Adipocyte (in vitro differentiated cells): ENCODE measurements around the gene GPR39.
"Not testable (repeated sequence)": the region's sequence is repeated elsewhere in the genome, so short reads cannot be mapped to it uniquely, and the experiment has no call there.

Experiments used
- DNase-seq: peaks from one replicate; pipeline ENCODE4 v3.0.0-alpha.2; 2015; ENCODE audit warnings: low read depth
- H3K27me3 ChIP-seq: replicated peaks from 2 replicates; pipeline ENCODE4 v1.7.0; 2013; ENCODE audit warnings: mild to moderate bottlenecking, low read length, moderate library complexity; ENCODE audit not compliant: control insufficient read depth, insufficient read depth
- H3K36me3 ChIP-seq: 2 replicates; pipeline ENCODE4 v1.7.0; 2013; ENCODE audit warnings: low read length, mild to moderate bottlenecking, moderate library complexity; ENCODE audit not compliant: control insufficient read depth, insufficient read depth, severe bottlenecking
- H3K4me1 ChIP-seq: 2 replicates; pipeline ENCODE4 v1.7.0; 2013; ENCODE audit warnings: mild to moderate bottlenecking, low read length, moderate library complexity; ENCODE audit not compliant: control insufficient read depth, insufficient read depth
- H3K4me3 ChIP-seq: 2 replicates; pipeline ENCODE4 v1.7.0; 2013; ENCODE audit warnings: mild to moderate bottlenecking, low read length, moderate library complexity
- H3K9ac ChIP-seq: 2 replicates; pipeline ENCODE4 v1.7.0; 2013; ENCODE audit warnings: mild to moderate bottlenecking, low read length, moderate library complexity
- H3K9me3 ChIP-seq: 2 replicates; pipeline ENCODE4 v1.7.0; 2013; ENCODE audit warnings: mild to moderate bottlenecking, low read length, moderate library complexity; ENCODE audit not compliant: control insufficient read depth

The GPR39 gene

GRCh38 chr2:132390076-132390475 lies 26.5 kb upstream of the GPR39 start:
- Histone ChIP-seq H3K9ac (no peak overlapping the region), H3K36me3 (no peaks in the 10 kb centered on the region), H3K4me1 (peaks cover 2% of the 10 kb centered on the region), H3K27me3 (peaks cover 11% of the 10 kb centered on the region), H3K9me3 (no peaks in the 10 kb centered on the region), H3K4me3 (no peak overlapping the region)
- no peak for DNase-seq

GRCh38 chr2:132391378-132391777 lies 25.2 kb upstream of the GPR39 start:
- DNase-seq, result no peak
- H3K27me3 ChIP-seq, result peaks cover 11% of the 10 kb centered on the region
- no peak overlapping the region for H3K4me3 ChIP-seq
- H3K36me3 ChIP-seq, result no peaks in the 10 kb centered on the region
- no peaks in the 10 kb centered on the region for H3K4me1 ChIP-seq
- H3K9ac ChIP-seq, result no peak overlapping the region
- no peaks in the 10 kb centered on the region for H3K9me3 ChIP-seq

- Histone ChIP-seq H3K27me3 (peaks cover 11% of the 10 kb centered on the region), H3K4me3 (no peak overlapping the region), H3K4me1 (no peaks in the 10 kb centered on the region), H3K36me3 (no peaks in the 10 kb centered on the region), H3K9me3 (no peaks in the 10 kb centered on the region), H3K9ac (no peak overlapping the region)
- no peak for DNase-seq
Observed at GRCh38 chr2:132392221-132392620, 24.4 kb upstream of the GPR39 start.

- Histone ChIP-seq H3K27me3 (peaks cover 11% of the 10 kb centered on the region), H3K4me3 (no peak overlapping the region), H3K36me3 (no peaks in the 10 kb centered on the region)
Observed at GRCh38 chr2:132392879-132393278, 23.7 kb upstream of the GPR39 start.

GRCh38 chr2:132397042-132397441 lies 19.6 kb upstream of the GPR39 start:
- not testable (repeated sequence) for H3K9ac ChIP-seq, H3K4me3 ChIP-seq, H3K9me3 ChIP-seq, H3K36me3 ChIP-seq, H3K27me3 ChIP-seq, DNase-seq
- peaks cover 13% of the 10 kb centered on the region for H3K4me1 ChIP-seq

More at GRCh38 chr2:132392879-132393278, 23.7 kb upstream of the GPR39 start:
- H3K9me3 ChIP-seq, result no peaks in the 10 kb centered on the region
- no peak for DNase-seq
- no peak overlapping the region for H3K9ac ChIP-seq
- no peaks in the 10 kb centered on the region for H3K4me1 ChIP-seq

GRCh38 chr2:132400169-132400900 lies 16.3 kb upstream of the GPR39 start:
- no peak overlapping the region for H3K4me3 ChIP-seq
- no peaks in the 10 kb centered on the region for H3K9me3 ChIP-seq
- peaks cover 13% of the 10 kb centered on the region for H3K4me1 ChIP-seq
- peak; percentile 71 for DNase-seq
- no peaks in the 10 kb centered on the region for H3K27me3 ChIP-seq
- H3K9ac ChIP-seq, result no peak overlapping the region
- no peaks in the 10 kb centered on the region for H3K36me3 ChIP-seq

GRCh38 chr2:132400901-132401240 lies 15.7 kb upstream of the GPR39 start:
- no peak for DNase-seq
- H3K9me3 ChIP-seq, result no peaks in the 10 kb centered on the region
- peaks cover 13% of the 10 kb centered on the region for H3K4me1 ChIP-seq
- no peaks in the 10 kb centered on the region for H3K36me3 ChIP-seq
- no peaks in the 10 kb centered on the region for H3K27me3 ChIP-seq
- no peak overlapping the region for H3K4me3 ChIP-seq
- H3K9ac ChIP-seq, result no peak overlapping the region

- H3K36me3 ChIP-seq, result no peaks in the 10 kb centered on the region
- no peaks in the 10 kb centered on the region for H3K27me3 ChIP-seq
- H3K9me3 ChIP-seq, result no peaks in the 10 kb centered on the region
- DNase-seq, result no peak
- no peak overlapping the region for H3K4me3 ChIP-seq
- peaks cover 13% of the 10 kb centered on the region for H3K4me1 ChIP-seq
- no peak overlapping the region for H3K9ac ChIP-seq
Observed at GRCh38 chr2:132401326-132401725, 15.3 kb upstream of the GPR39 start.

- Histone ChIP-seq H3K4me1 (peaks cover 13% of the 10 kb centered on the region), H3K27me3 (no peaks in the 10 kb centered on the region), H3K36me3 (no peaks in the 10 kb centered on the region), H3K9me3 (no peaks in the 10 kb centered on the region), H3K9ac (no peak overlapping the region), H3K4me3 (no peak overlapping the region)
- DNase-seq, result no peak
Observed at GRCh38 chr2:132403146-132403545, 13.5 kb upstream of the GPR39 start.

- Histone ChIP-seq H3K9me3 (no peaks in the 10 kb centered on the region), H3K4me3 (no peak overlapping the region), H3K27me3 (no peaks in the 10 kb centered on the region), H3K36me3 (no peaks in the 10 kb centered on the region), H3K4me1 (peaks cover 13% of the 10 kb centered on the region), H3K9ac (no peak overlapping the region)
- no peak for DNase-seq
Observed at GRCh38 chr2:132404056-132404455, 12.5 kb upstream of the GPR39 start.

GRCh38 chr2:132407784-132408183 lies 8.8 kb upstream of the GPR39 start:
- Histone ChIP-seq H3K27me3 (no peaks in the 10 kb centered on the region), H3K9ac (no peak overlapping the region), H3K36me3 (no peaks in the 10 kb centered on the region), H3K4me1 (no peaks in the 10 kb centered on the region), H3K9me3 (no peaks in the 10 kb centered on the region), H3K4me3 (no peak overlapping the region)
- DNase-seq, result no peak

GRCh38 chr2:132412021-132412420 lies 4.6 kb upstream of the GPR39 start:
- no peaks in the 10 kb centered on the region for H3K36me3 ChIP-seq
- no peaks in the 10 kb centered on the region for H3K9me3 ChIP-seq
- no peak overlapping the region for H3K4me3 ChIP-seq
- DNase-seq, result no peak
- no peak overlapping the region for H3K9ac ChIP-seq
- H3K27me3 ChIP-seq, result no peaks in the 10 kb centered on the region
- peaks cover 16% of the 10 kb centered on the region for H3K4me1 ChIP-seq
